HEK293 (cell line): Measurements from ENCODE around the gene KIF21B.

Experiments
- CTCF ChIA-PET: fragments of 350-600 bp; formaldehyde crosslinking; extraction: SDS; loops from one replicate; lab custom pipeline; 2021; ENCODE audit warnings: antibody characterized with exemption; lab: Yijun Ruan, JAX
- POLR2A ChIA-PET: fragments of 300-600 bp; formaldehyde crosslinking; extraction: SDS; loops from one replicate; lab custom pipeline; 2020; ENCODE audit warnings: antibody characterized with exemption, inconsistent platforms; lab: Yijun Ruan, JAX
- H3K27ac ChIP-seq: fragments of 200-500 bp; sonication (Bioruptor generic); 2 replicates; pipeline ENCODE4 v1.5.1; 2014; ENCODE audit warnings: low read depth, low read length, control low read depth, inconsistent platforms; ENCODE audit errors: extremely low read depth
- H3K36me3 ChIP-seq, 2 experiments: fragments of 200-500 bp in 1 of 2; sonication (Bioruptor generic) in 1 of 2; 1 replicate in 1 of 2; 2 replicates in 1 of 2; pipeline ENCODE4 v1.5.1; 2014 to 2017; ENCODE audit warnings: inconsistent platforms in 2 of 2, low read length in 2 of 2; ENCODE audit not compliant: control insufficient read depth in 2 of 2, insufficient read depth in 1 of 2
- H3K4me1 ChIP-seq: fragments of 200-500 bp; sonication (Bioruptor generic); 2 replicates; pipeline ENCODE4 v1.5.1; 2014; ENCODE audit warnings: mild to moderate bottlenecking, low read length, inconsistent platforms; ENCODE audit not compliant: control insufficient read depth, insufficient read depth
- H3K4me3 ChIP-seq: 2 replicates; pipeline ENCODE4 v1.5.1; 2011; ENCODE audit warnings: low read depth, mild to moderate bottlenecking, control low read depth, low read length, moderate library complexity
- H3K9me3 ChIP-seq: fragments of 200-500 bp; sonication (Bioruptor generic); 2 replicates; pipeline ENCODE4 v1.5.1; 2014; ENCODE audit warnings: low read depth, low read length, inconsistent platforms; ENCODE audit not compliant: control insufficient read depth, insufficient read depth
- BCL11B ChIP-seq: fragments of 450-650 bp; formaldehyde crosslinking; IDR thresholded peaks from 2 replicates; pipeline ENCODE4 v1.5.1; 2016; ENCODE audit warnings: low read depth, missing biosample characterization, missing genetic modification characterization
- GLIS2 ChIP-seq: fragments of 450-650 bp; formaldehyde crosslinking; IDR thresholded peaks from 2 replicates; pipeline ENCODE4 v1.5.1; 2016; ENCODE audit warnings: missing biosample characterization, missing genetic modification characterization
- TCF7L2 ChIP-seq: IDR thresholded peaks from 2 replicates; pipeline ENCODE4 v1.6.1; 2011; ENCODE audit warnings: low read depth, mild to moderate bottlenecking, inconsistent platforms, low read length, moderate library complexity, borderline replicate concordance
- YY2 ChIP-seq: fragments of 450-650 bp; formaldehyde crosslinking; IDR thresholded peaks from 2 replicates; pipeline ENCODE4 v1.5.1; 2016; ENCODE audit warnings: missing biosample characterization, missing genetic modification characterization
- ZFP41 ChIP-seq: fragments of 450-650 bp; formaldehyde crosslinking; IDR thresholded peaks from 2 replicates; pipeline ENCODE4 v1.5.1; 2016; ENCODE audit warnings: missing biosample characterization, missing genetic modification characterization, borderline replicate concordance
- ZNF169 ChIP-seq: fragments of 450-650 bp; formaldehyde crosslinking; IDR thresholded peaks from 2 replicates; pipeline ENCODE4 v1.5.1; 2016; ENCODE audit warnings: missing biosample characterization, missing genetic modification characterization
- ZNF239 ChIP-seq: fragments of 450-650 bp; formaldehyde crosslinking; IDR thresholded peaks from 2 replicates; pipeline ENCODE4 v1.5.1; 2016; ENCODE audit warnings: missing biosample characterization, missing genetic modification characterization
- ZNF391 ChIP-seq: fragments of 450-650 bp; formaldehyde crosslinking; IDR thresholded peaks from 2 replicates; pipeline ENCODE4 v1.5.1; 2016; ENCODE audit warnings: low read depth, missing biosample characterization, missing genetic modification characterization, borderline replicate concordance
- ZNF404 ChIP-seq: fragments of 450-650 bp; formaldehyde crosslinking; IDR thresholded peaks from 2 replicates; pipeline ENCODE4 v1.5.1; 2017; ENCODE audit warnings: missing biosample characterization, missing genetic modification characterization
- ZNF433 ChIP-seq: fragments of 450-650 bp; formaldehyde crosslinking; IDR thresholded peaks from 2 replicates; pipeline ENCODE4 v1.5.1; 2016; ENCODE audit warnings: missing biosample characterization, missing genetic modification characterization, low read depth
- ZNF518A ChIP-seq: fragments of 450-650 bp; formaldehyde crosslinking; conservative IDR thresholded peaks from 2 replicates; pipeline ENCODE4 v1.5.1; 2016; ENCODE audit warnings: low read depth, missing biosample characterization, missing genetic modification characterization
- ZNF623 ChIP-seq: fragments of 450-650 bp; formaldehyde crosslinking; IDR thresholded peaks from 2 replicates; pipeline ENCODE4 v1.5.1; 2016; ENCODE audit warnings: missing biosample characterization, missing genetic modification characterization
- ZNF658 ChIP-seq: fragments of 450-650 bp; formaldehyde crosslinking; IDR thresholded peaks from 2 replicates; pipeline ENCODE4; 2016; ENCODE audit warnings: missing biosample characterization, missing genetic modification characterization
- ZNF670 ChIP-seq: fragments of 450-650 bp; formaldehyde crosslinking; IDR thresholded peaks from 2 replicates; pipeline ENCODE4 v1.5.1; 2016; ENCODE audit warnings: missing biosample characterization, missing genetic modification characterization, low read depth
- ZNF692 ChIP-seq: fragments of 450-650 bp; formaldehyde crosslinking; IDR thresholded peaks from 2 replicates; pipeline ENCODE4 v1.5.1; 2016; ENCODE audit warnings: missing biosample characterization, missing genetic modification characterization
- ZNF701 ChIP-seq: fragments of 450-650 bp; formaldehyde crosslinking; IDR thresholded peaks from 2 replicates; pipeline ENCODE4 v1.5.1; 2016; ENCODE audit warnings: missing biosample characterization, missing genetic modification characterization
- ZSCAN18 ChIP-seq: fragments of 450-650 bp; formaldehyde crosslinking; IDR thresholded peaks from 2 replicates; pipeline ENCODE4 v1.5.1; 2016; ENCODE audit warnings: missing biosample characterization, missing genetic modification characterization
- ZSCAN4 ChIP-seq: fragments of 450-650 bp; formaldehyde crosslinking; IDR thresholded peaks from 2 replicates; pipeline ENCODE4 v1.5.1; 2017; ENCODE audit warnings: missing biosample characterization, missing genetic modification characterization

KIF21B gene

GRCh38 chr1:200989337-200989736, 34.2 kb downstream of the KIF21B start:
- no peaks in the 10 kb centered on the region for H3K9me3 ChIP-seq
- H3K4me1 ChIP-seq = peaks cover 2% of the 10 kb centered on the region; the same call in 1 of the 2 replicates
- H3K36me3 ChIP-seq = peaks cover 0 to 21% of the 10 kb centered on the region in 2 experiments; a peak in 1 of 3 replicates
- ChIA-PET POLR2A (no interaction called here), CTCF (interaction anchor here (0.6 to 2.0 kb wide), 6 partner anchors 10 to 160 kb away, joined by 3 to 6 read pairs (median 4); no protein-coding TSS in a partner anchor)
- H3K27ac ChIP-seq = no peak overlapping the region
- TF ChIP-seq GLIS2 (no peak), ZNF692 (tag by site-specific recombination) (no peak), ZNF433 (tag by site-specific recombination) (no peak), ZSCAN4 (tag by site-specific recombination) (no peak), BCL11B (no peak), ZNF239 (tag by site-specific recombination) (no peak), ZNF518A (no peak), ZNF391 (tag by site-specific recombination) (no peak), YY2 (tag by site-specific recombination) (no peak), TCF7L2 (no peak), ZSCAN18 (tag by site-specific recombination) (no peak), ZNF623 (tag by site-specific recombination) (no peak), ZFP41 (tag by site-specific recombination) (no peak), ZNF658 (tag by site-specific recombination) (no peak), ZNF169 (tag by site-specific recombination) (no peak), ZNF701 (tag by site-specific recombination) (no peak), ZNF404 (no peak), ZNF670 (tag by site-specific recombination) (no peak)
- no peak overlapping the region for H3K4me3 ChIP-seq
